Middle frontal gyrus (tissue), 1 donor: Measurements from ENCODE around the gene APOL6.
"Not testable (repeated sequence)": the region's sequence is repeated elsewhere in the genome, so short reads cannot be mapped to it uniquely, and the experiment has no call there.

ENCODE experiments used
- DNase-seq: peaks from one replicate; pipeline ENCODE4 v3.0.0-alpha.2; 2015; ENCODE audit warnings: low spot score; ENCODE audit errors: extremely low spot score

APOL6 gene

DNA sequence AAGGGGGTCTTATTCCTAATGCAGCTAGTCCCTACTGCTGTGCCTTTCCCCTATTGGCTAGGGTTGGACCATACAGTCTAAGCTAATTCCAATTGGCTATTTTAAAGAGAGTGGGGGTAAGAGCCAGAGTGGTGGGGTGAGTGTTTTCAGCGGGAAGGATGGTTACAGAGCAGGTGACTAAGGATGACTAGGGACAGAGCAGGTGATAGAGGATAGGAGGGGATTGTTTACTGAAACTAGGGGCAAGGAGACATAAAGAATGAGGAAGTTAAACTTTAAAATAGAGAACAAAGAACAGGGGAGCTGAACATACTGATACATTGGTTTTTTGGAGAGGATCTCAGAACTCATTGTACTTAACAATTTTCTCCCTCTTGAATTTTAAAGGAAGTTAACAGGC lies 27.8 kb downstream of the APOL6 start:
- DNase-seq = not testable (repeated sequence)

DNA sequence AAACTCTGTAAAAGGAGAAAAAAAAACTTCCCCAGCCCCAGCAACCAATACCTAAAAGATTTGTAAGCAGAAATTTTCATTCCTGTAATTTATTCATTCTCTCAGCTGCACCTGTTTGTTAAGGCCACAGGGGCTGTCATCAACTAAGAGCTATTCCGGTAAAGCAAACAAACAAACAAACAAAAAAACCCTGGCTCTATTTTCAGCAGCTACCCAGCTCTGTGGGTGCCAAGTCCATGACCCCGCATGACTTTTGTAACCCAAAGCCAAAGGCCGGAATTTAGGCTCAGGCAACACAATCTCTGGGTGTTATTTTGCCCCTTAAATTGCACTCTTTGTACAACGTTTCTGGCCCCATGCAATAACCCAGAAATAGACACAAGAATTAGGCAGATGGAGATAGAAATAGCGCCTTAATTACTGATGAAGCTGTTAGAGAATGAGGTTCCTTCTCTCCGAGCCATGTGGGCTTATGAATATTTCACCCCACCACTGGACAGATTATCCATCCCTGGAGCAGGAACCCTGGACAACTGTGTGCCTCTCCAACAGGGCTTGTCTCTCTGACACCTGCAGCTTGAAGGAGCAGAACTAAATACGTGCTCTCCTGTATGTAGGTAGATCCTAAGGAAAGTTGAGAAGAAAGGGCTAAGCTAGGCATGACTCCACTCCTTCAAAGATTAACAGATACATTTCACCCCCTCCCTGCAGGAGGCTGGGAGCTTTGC lies 29.4 kb downstream of the APOL6 start:
- DNase-seq = no peak

DNA sequence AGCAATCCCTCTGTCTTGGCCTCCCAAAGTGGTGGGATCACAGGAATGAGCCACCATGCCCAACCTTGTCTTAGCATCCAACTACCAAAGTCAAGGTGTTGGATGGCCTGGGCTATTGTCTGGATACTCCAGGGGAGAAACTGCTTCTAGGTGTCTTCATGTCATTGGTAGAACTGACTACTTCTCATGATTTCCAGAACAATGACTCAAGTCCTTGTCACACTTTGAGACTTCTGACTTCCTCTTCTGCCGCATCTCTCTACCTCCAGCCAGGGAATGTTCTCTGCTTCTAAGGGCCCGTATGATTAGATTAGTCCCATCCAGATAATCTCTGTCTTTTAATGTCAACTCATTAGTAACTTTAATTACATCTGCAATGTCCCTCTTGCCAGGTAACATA lies 30.6 kb downstream of the APOL6 start:
- no peak for DNase-seq

DNA sequence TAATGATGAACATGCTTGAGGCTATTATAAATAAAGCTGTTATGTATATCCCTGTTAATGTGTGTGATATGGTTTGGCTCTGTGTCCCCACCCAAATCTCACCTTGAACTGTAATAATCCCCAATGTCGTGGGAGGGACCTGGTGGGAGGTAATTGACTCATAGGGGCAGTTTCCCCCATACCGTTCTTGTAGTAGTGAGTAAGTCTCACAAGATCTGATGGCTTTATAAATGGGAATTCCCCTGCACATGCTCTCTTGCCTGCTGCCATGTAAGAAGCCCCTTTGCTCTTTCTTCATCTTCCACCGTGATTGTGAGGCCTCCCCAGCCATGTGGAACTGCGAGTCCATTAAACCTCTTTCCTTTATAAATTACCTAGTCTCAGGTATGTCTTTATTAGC lies 31.2 kb downstream of the APOL6 start:
- not testable (repeated sequence) for DNase-seq

DNA sequence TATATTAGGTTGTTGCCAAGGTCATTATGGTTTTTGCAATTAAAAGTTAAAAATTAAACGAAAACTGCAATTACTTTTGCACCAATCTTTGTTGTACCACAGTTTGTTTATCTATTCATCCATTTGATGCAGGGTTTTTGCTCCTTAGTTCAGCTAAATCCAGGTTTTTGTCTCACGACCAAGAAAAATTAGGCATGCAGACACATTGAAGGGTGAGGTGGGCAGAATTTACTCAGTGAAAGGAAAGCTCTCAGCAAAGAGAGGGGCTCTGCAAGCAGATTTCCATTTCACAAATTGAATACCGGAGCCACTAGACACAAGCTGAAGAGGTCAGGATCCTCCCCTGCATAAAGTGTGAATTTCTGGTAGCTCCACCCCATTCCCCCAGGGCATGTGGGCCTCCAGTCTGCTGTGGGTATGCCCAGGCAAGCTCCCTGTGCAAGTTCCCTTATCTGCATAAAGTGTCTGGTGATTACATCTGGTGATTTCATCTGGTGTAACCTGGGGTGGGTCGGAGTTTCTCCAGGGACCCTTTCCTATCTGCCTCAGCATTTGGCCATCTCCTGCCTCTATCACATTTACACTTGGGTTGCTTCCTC lies 33.3 kb downstream of the APOL6 start:
- no peak for DNase-seq

DNA sequence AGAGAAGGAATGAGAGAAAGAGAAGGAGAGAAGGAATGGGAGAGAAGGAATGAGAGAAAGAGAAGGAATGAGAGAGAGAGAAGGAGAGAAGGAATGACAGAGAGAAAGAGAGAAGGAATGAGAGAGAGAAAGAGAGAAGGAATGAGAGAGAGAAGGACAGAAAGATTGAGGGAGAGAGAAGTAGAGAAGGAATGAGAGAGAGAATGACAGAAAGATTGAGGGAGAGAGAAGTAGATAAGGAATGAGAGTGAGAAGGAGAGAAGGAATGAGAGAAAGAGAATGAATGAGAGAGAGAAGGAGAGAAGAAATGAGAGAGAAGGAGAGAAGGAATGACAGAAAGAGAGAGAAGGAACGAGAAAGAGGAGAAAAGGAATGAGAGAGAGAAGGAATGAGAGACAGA lies 35.3 kb downstream of the APOL6 start:
- no peak for DNase-seq

DNA sequence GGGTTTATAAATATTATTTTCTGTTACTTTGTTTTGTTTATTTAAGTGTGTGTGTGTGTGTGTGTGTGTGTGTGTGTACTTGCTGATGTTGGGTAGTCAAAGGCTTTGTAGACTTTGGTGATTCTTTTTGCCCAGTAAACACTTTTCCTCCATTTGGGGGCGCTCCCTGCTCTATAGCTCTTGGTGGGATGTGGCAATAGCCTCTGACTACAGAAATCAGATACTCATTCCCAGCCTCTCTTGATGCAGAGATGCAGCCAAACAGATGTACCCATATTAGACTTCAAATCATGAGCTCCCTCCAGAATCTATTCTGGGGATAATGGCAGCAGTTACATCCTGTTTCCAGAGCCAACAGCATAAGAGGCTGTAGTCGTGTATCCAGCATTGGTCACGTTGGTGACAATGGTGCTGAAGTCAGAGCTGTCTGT lies 36.0 kb downstream of the APOL6 start:
- peak; percentile 9 for DNase-seq

DNA sequence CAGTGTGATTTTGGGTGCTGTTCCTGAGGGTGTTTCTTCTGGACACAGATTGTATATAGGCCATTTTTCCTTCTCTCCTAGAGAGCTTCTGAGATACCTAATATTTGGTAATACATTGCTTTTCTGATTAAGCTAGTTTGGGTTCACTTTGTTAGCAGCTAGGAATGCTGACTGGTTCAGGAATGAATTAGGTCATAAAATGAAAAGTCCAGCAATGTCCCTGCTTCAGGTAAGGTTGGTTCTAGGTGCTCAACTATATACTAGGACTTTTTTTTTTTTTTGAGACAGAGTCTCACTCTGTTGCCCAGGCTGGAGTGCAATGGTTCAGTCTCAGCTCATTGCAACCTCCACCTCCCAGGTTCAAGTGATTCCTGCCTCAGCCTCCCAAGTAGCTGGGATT lies 36.5 kb downstream of the APOL6 start:
- no peak for DNase-seq

DNA sequence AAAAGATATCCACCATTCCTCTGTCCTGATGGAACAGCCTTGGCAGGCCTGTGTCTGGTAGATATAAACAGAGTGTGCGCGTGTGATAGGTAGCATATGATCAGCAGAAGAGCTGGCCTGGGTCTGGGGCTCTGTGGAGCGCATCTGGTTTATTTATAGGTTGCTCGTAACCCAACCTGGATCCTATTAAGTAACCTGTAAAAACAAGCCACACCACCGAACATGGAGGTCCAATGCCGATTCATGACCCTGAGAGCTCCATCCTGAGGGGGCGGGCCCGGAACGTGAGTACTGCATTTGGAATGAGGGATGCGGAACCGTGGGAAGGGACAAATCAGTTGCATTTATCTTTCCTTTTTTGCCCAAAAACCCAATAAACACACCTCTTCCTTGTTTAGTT lies 37.5 kb downstream of the APOL6 start:
- no peak for DNase-seq

DNA sequence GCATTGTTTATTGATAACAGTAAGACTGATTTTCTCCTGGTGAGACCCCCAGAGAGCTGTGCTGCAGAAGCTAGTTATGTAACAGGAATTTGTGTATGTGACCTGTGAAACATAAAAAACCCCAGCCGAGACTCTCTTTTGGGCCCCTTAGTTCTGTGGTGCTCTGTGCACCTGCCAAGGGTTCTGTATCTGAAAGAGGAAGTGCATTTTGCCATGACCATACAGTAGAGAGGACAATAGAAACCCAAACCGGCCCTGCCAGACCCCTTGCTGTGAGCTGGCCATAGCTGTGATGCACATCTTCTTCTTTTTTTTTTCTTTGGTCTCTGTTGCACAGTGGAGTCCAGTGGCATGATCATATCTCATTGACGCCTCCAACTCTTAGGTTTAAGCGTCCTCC lies 38.1 kb downstream of the APOL6 start:
- no peak for DNase-seq

DNA sequence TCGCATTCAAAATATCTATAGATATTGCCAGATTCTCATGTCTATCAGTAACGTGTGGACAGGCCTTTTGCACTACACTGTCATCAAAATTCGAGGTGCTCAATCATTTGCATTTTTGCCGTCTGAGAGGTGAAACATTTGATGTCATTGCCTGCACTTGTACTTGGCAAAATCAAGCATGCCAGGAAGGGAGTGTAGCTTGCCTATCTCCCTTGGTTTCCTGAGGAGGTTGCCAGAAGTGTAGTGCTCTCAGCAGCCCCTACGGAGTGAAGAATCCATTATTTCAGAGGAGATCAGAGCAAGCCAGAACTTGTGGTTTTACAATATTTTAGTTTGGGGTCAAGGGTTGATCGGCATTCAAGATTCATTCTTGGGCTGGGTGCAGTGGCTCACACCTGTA lies 39.2 kb downstream of the APOL6 start:
- DNase-seq = no peak

DNA sequence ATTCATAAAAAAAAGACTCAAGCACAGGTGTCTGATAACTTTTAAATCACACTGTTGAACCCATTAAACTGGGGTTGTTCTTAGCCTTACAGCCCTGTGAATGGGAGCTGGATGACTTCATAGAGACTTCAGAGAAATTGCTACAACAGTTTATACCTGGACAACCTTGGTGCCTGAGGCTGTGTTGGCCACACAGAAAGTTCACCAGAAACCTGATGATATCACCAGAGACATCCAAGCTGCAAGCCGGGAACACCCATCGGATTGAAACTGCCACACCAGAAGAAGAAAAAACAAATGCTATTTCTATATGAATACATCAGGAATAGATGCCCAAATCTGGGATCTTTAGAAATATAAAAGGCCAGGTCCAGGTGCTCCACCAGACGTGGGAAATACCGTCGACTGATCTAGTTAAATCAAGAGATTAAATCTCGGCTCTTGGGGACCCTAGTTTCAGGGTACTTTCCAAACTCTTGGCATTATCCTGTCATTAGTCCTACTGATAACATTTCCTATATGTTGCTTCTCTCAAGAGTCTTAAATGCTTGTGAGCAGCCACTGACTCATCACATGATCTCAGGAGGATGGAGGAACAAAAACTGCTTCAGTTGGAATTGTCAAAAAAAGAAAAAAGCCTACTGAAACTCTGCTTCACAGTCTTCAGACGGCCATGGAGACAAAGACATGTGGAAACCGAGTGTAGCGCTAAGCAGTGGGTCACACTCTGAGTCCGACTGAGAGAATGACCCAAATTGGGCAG lies 40.8 kb downstream of the APOL6 start:
- no peak for DNase-seq

DNA sequence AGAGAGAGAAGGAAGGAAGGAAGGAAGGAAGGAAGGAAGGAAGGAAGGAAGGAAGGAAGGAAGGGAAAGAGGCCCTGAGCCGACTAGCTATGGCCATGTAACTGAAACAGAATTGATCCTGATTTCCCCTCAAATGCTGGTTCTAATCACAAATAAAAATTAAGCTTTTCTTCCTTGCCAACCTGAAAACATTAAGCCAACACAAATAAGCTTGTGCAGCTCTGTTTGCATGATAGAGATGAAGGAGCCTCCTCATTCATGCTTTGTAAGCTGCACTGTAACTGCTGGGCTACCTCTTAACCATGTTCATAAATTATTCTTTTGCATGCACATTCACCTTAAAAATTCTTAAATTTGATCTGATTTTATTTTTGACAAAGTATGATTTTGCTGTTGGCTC lies 41.8 kb downstream of the APOL6 start:
- no peak for DNase-seq

DNA sequence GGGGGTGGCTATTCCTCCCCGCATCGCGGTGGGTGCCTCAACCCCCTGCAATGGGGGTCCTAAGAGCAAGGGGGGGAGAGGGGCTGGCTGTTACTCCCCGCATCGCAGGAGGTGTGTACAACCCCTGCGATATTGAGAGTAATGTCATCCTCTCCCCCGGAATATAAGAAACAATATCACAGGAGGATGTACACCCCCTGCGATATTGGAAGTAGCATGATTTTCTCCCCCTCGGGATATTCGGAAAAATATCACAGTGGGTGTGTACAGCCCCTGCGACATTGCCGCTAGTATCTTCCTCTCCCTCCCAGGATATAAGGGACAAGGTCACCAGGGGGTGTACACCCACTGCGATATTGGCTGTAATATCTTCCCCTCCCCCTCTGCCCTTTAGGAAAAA lies 47.0 kb downstream of the APOL6 start:
- DNase-seq = no peak

DNA sequence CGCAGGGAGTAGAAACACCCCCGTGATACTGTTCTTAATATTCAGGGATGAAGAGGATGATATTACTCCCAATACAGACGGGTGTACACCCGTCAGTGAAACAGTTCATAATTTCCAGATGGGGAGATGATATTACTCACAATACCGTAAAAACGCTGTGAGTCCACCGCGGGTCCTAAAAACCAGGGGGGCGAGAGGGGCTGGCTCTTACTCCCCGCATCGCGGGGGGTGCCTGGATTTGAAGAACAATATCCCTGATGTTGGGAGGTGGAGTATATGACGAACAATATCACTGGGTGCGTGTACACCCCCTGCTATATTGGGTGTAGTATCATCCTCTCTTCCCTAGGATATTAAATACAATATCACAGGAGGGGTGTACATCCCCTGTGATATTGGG lies 48.9 kb downstream of the APOL6 start:
- no peak for DNase-seq

DNA sequence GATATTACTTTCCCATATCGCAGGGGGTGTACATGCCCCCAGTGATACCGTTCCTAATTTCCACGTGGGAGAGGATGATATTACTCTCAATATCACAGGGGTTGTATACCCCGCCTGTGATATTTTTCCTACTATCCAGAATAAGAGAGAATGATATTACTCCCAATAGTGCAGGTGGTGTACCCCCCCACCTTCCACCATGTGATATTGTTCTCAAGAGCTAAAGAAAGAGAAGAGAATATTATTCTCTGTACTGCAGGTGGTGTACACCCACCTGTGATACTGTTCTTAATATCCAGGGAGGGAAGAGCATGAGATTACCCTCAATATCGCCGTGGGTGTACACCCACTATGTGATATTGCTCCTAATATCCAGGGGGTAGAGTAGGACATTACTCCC lies 51.6 kb downstream of the APOL6 start:
- DNase-seq = not testable (repeated sequence)

DNA sequence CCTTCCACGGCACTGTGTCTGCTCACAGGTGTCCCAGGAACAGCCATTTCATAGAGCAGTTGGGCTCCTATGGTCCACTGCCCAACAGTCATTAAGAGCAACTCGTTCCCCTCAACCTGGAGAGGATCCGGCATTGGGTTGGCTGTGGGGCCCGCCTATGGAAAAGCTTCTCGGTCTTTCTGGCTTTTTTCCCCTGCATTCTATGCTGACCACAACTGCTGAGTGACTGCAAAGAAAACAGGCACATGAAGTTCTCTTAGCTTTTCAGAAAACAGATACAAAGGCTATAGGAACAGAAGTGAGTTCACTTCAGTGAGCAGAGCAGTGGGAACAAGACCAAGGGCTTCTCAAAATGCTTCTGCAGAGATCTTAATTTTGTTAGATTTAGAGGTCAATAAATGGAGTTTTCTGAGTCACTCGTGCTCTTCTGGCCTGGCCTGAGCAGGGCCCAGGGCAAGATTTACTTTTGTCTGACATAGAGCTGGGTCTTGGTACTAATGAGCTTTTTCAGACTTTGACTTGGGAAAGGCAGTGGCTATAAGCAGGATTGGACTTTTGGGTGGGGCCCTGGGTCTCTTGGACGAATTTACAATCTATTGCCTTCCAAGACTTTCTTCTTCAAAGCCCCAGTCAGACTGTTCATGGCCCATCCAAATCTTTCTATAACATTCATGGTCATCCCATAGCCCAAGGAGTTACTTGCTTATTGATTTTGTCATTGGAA lies 55.8 kb downstream of the APOL6 start:
- no peak for DNase-seq

DNA sequence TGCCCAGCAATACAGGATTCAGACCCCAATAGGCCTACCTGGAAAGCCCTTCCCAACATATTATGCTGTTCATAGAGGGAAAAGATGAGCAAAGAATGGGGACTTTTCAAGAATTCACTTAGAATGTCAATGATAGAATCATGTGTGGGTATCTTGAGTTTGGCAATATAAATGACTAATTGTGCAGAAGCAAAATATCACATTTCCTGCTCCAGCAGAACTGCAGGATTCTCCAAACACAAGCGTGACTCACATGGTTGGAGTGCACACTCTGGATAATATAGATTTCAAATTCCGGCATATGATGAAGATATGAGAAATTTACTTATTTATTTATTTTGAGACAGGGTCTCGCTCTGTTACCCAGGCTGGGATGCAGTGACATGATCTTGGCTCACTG lies 56.9 kb downstream of the APOL6 start:
- DNase-seq = no peak

DNA sequence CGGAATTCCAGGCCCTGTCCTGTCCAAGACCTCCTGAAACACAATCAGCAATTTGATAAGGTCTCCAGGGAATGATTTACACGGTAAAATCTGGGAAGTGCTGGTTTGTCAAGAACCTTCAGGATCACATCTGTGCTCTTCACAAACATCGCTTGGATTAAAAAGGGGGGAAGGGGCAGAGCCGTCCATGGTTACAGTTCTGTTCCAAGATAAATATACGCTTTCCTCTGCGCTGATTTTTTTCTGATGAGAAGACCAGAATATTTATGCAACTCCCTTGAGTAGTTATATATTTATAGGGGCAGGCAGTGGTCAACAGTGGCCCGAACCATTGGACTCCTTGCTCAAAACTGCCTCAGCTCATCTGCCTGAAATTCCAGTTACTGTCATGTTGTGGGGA lies 60.2 kb downstream of the APOL6 start:
- no peak for DNase-seq

DNA sequence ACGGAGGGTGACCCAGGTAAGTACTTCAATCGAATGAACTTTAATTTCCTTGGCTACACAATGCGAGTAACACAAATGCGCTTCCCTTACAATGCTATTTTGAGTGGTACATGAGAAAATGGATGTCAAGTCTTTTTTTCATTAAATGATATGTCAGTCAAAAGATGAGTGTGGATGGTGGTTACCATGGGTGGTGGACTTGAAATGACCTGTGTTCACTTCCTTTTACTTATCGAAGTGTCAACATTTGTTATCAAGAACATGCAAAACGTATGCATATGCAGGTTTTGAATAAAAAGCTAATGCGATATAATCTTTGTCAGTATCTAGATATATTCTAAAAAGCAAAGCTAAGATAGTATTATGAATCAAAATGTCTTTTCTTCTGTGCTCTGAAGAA lies 60.7 kb downstream of the APOL6 start:
- DNase-seq = no peak

DNA sequence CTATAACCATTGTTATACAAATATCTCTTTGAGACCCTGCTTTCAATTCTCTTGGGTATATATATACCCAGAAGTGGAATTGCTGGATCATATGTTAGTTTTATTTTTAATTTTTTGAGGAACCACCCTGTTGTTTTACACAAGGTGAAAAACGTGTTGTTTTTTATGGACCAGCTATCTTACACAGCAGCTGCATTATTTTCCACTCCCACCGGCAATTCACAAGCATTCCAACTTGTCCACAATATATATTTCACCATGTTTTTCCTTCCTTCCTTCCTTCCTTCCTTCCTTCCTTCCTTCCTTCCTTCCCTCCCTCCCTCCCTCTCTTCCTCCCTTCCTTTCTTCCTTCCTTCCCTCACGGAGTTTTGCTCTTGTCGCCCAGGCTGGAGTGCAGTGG lies 63.1 kb downstream of the APOL6 start:
- DNase-seq = no peak

DNA sequence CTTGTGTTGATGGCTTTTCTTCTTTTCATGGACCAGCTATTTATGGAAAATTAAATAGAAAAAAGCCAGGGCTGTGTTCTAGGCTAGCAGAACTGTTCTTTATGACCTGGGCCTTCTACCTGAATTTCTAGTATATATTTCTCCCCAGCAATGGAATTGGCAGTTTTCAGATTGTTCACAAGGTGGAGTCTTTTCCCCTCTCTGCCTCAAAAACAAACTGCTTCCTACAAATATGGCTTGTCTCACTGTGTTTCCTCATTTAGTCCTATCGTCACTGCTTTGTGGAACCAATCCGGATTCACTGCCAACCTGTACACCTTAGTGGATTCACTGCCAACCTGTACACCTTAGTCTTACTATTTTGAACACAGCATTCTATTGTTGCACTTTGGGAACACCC lies 64.4 kb downstream of the APOL6 start:
- DNase-seq = no peak
